B cell (primary cell): ENCODE data around the gene UNC119B.

Experiments
- CTCF ChIP-seq: fragments of 200-600 bp; IDR thresholded peaks from one replicate; pipeline ENCODE4 v1.8.0; 2022; ENCODE audit warnings: antibody characterized with exemption, mild to moderate bottlenecking
- EZH2 ChIP-seq: IDR thresholded peaks from 2 replicates; pipeline ENCODE4 v1.6.1; 2012; ENCODE audit warnings: borderline replicate concordance, low read depth, mild to moderate bottlenecking, moderate library complexity, low read length; ENCODE audit not compliant: insufficient read depth, poor library complexity, severe bottlenecking

- no peak for TF ChIP-seq CTCF
- no peak for TF ChIP-seq EZH2
These were observed 41.1 kb upstream of the UNC119B start for GRCh38 chr12:120668868-120669840.
